ENCODE data around the gene ANKRD10.

The ANKRD10 gene

GRCh38 chr13:110886870-110887596 lies 27.8 kb downstream of the ANKRD10 start:
- TF ChIP-seq ZNF274 (IDR thresholded peaks at IDR 0.05; ENCODE audit: low read depth, low read length): no peak
- Histone ChIP-seq H3K4me3 (ENCODE audit: insufficient read length, low read depth) (no peak overlapping the region), H3K36me3 (ENCODE audit: insufficient read depth, insufficient read length, low read length) (peaks cover 9% of the 10 kb centered on the region), H3K9me3 (ENCODE audit: insufficient read depth, low read length) (no peaks in the 10 kb centered on the region), H3K27me3 (ENCODE audit: insufficient read depth, insufficient read length) (no peaks in the 10 kb centered on the region), H3K9ac (ENCODE audit: insufficient read length, low read depth) (no peak overlapping the region), H3K4me1 (ENCODE audit: insufficient read depth, insufficient read length) (no peaks in the 10 kb centered on the region)
- DNase-seq (ENCODE audit: low read depth, low spot score): no peak

GRCh38 chr13:110885966-110886869 lies 28.7 kb downstream of the ANKRD10 start:
- Histone ChIP-seq H3K9me3 (ENCODE audit: insufficient read depth, low read length) (no peaks in the 10 kb centered on the region), H3K27me3 (ENCODE audit: insufficient read depth, insufficient read length) (no peaks in the 10 kb centered on the region), H3K4me1 (ENCODE audit: insufficient read depth, insufficient read length) (no peaks in the 10 kb centered on the region), H3K4me3 (ENCODE audit: insufficient read length, low read depth) (no peak overlapping the region), H3K36me3 (ENCODE audit: insufficient read depth, insufficient read length, low read length) (peaks cover 3% of the 10 kb centered on the region), H3K9ac (ENCODE audit: insufficient read length, low read depth) (no peak overlapping the region)
- DNase-seq (ENCODE audit: low read depth, low spot score): no peak
- TF ChIP-seq SUZ12 (IDR thresholded peaks at IDR 0.05; ENCODE audit: extremely low read depth, insufficient read depth, insufficient read length) (no peak), YY1 (IDR thresholded peaks at IDR 0.05; ENCODE audit: insufficient read depth, insufficient read length) (no peak), ZNF274 (IDR thresholded peaks at IDR 0.05; ENCODE audit: low read depth, low read length) (no peak)

- H3K4me1 ChIP-seq (ENCODE audit: insufficient read depth, insufficient read length): no peaks in the 10 kb centered on the region
- H3K27me3 ChIP-seq (ENCODE audit: insufficient read depth, insufficient read length): no peaks in the 10 kb centered on the region
- TF ChIP-seq ZNF274 (IDR thresholded peaks at IDR 0.05; ENCODE audit: low read depth, low read length) (no peak), SUZ12 (IDR thresholded peaks at IDR 0.05; ENCODE audit: extremely low read depth, insufficient read depth, insufficient read length) (no peak), YY1 (IDR thresholded peaks at IDR 0.05; ENCODE audit: insufficient read depth, insufficient read length) (no peak)
- no peak for DNase-seq (ENCODE audit: low read depth, low spot score)
- H3K9me3 ChIP-seq (ENCODE audit: insufficient read depth, low read length): no peaks in the 10 kb centered on the region
- no peak overlapping the region for H3K9ac ChIP-seq (ENCODE audit: insufficient read length, low read depth)
- no peak overlapping the region for H3K4me3 ChIP-seq (ENCODE audit: insufficient read length, low read depth)
- H3K36me3 ChIP-seq (ENCODE audit: insufficient read depth, insufficient read length, low read length): peaks cover under 1% of the 10 kb centered on the region
Measured at GRCh38 chr13:110885516-110885915, 29.4 kb downstream of the ANKRD10 start.

GRCh38 chr13:110884517-110884916 lies 30.4 kb downstream of the ANKRD10 start:
- Histone ChIP-seq H3K36me3 (ENCODE audit: insufficient read depth, insufficient read length, low read length) (no peaks in the 10 kb centered on the region), H3K4me3 (ENCODE audit: insufficient read length, low read depth) (no peak overlapping the region), H3K4me1 (ENCODE audit: insufficient read depth, insufficient read length) (no peaks in the 10 kb centered on the region), H3K27me3 (ENCODE audit: insufficient read depth, insufficient read length) (no peaks in the 10 kb centered on the region), H3K9ac (ENCODE audit: insufficient read length, low read depth) (no peak overlapping the region), H3K9me3 (ENCODE audit: insufficient read depth, low read length) (no peaks in the 10 kb centered on the region)
- TF ChIP-seq SUZ12 (IDR thresholded peaks at IDR 0.05; ENCODE audit: extremely low read depth, insufficient read depth, insufficient read length) (no peak), YY1 (IDR thresholded peaks at IDR 0.05; ENCODE audit: insufficient read depth, insufficient read length) (no peak), ZNF274 (IDR thresholded peaks at IDR 0.05; ENCODE audit: low read depth, low read length) (no peak)
- no peak for DNase-seq (ENCODE audit: low read depth, low spot score)

- Histone ChIP-seq H3K9ac (ENCODE audit: insufficient read length, low read depth) (no peak overlapping the region), H3K4me3 (ENCODE audit: insufficient read length, low read depth) (no peak overlapping the region), H3K36me3 (ENCODE audit: insufficient read depth, insufficient read length, low read length) (peaks cover 3% of the 10 kb centered on the region), H3K9me3 (ENCODE audit: insufficient read depth, low read length) (no peaks in the 10 kb centered on the region), H3K4me1 (ENCODE audit: insufficient read depth, insufficient read length) (no peaks in the 10 kb centered on the region), H3K27me3 (ENCODE audit: insufficient read depth, insufficient read length) (no peaks in the 10 kb centered on the region)
- TF ChIP-seq SUZ12 (IDR thresholded peaks at IDR 0.05; ENCODE audit: extremely low read depth, insufficient read depth, insufficient read length) (no peak), YY1 (IDR thresholded peaks at IDR 0.05; ENCODE audit: insufficient read depth, insufficient read length) (no peak)
- DNase-seq (ENCODE audit: low read depth, low spot score): no peak
Measured at GRCh38 chr13:110883542-110883941, 31.3 kb downstream of the ANKRD10 start.

GRCh38 chr13:110882972-110883371 lies 31.9 kb downstream of the ANKRD10 start:
- Histone ChIP-seq H3K9ac (ENCODE audit: insufficient read length, low read depth) (no peak overlapping the region), H3K9me3 (ENCODE audit: insufficient read depth, low read length) (no peaks in the 10 kb centered on the region), H3K4me3 (ENCODE audit: insufficient read length, low read depth) (no peak overlapping the region), H3K27me3 (ENCODE audit: insufficient read depth, insufficient read length) (no peaks in the 10 kb centered on the region), H3K36me3 (ENCODE audit: insufficient read depth, insufficient read length, low read length) (peaks cover 3% of the 10 kb centered on the region), H3K4me1 (ENCODE audit: insufficient read depth, insufficient read length) (no peaks in the 10 kb centered on the region)
- no peak for TF ChIP-seq SUZ12 (IDR thresholded peaks at IDR 0.05; ENCODE audit: extremely low read depth, insufficient read depth, insufficient read length)
- no peak for TF ChIP-seq ZNF274 (IDR thresholded peaks at IDR 0.05; ENCODE audit: low read depth, low read length)
- TF ChIP-seq YY1 (IDR thresholded peaks at IDR 0.05; ENCODE audit: insufficient read depth, insufficient read length): no peak
- DNase-seq (ENCODE audit: low read depth, low spot score): no peak

All from NT2/D1 (cell line).